Activated gamma-delta T cell treated with Interleukin-2 at 50 U/mL for 16 hours (primary cell): ENCODE data around the gene MLEC.
"Not testable (repeated sequence)": the region's sequence is repeated elsewhere in the genome, so short reads cannot be mapped to it uniquely, and the experiment has no call there.

Experiments used
- DNase-seq: peaks from one replicate; pipeline ENCODE4 v3.0.0-alpha.2; 2020

MLEC gene

GRCh38 chr12:120722784-120723183 lies 35.8 kb downstream of the MLEC start:
- DNase-seq = no peak

DNA sequence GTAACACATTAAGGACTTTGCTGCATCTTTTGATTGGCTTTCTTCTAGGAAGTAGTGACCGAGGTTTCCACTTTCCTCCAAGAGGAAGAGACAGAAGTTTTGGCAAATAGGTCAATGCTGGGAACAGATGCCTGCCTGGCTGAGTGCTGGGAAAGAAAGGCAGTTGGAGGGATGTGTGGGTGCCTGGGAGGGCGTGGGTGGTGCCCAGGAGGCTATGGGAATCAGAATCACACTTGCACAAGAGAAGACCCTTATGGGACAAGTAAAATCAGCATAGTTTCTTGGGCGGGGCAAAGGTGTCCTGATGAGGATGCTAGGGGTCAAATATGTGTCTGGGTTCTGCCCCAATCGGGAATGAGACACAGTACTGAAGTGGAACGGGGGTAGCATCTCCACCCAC lies 37.8 kb downstream of the MLEC start:
- DNase-seq = no peak

DNA sequence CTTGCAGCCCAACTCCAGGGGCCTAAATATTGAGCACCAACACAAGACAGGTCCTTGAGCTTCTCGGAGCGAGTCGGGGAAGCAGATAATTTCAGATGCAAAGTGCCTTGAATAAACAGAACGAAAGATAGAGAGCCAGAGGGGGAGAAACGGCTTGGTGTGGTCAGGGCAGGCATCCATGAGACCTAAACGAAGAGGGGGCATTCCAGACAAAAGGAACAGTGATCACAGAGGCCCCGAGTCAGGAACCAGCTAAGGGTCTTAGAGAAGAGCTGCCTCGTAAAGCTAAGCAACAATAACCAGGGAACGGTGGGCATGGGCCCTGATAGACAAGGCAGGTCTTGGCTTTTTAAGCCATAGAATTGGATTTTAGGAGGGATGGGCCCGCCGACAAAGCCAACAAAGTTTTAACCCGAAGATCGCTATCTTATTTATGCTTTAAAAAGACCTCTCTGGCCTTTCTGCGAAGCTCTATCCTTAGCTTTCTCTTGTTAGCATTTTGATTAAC lies 38.3 kb downstream of the MLEC start:
- DNase-seq = no peak

DNA sequence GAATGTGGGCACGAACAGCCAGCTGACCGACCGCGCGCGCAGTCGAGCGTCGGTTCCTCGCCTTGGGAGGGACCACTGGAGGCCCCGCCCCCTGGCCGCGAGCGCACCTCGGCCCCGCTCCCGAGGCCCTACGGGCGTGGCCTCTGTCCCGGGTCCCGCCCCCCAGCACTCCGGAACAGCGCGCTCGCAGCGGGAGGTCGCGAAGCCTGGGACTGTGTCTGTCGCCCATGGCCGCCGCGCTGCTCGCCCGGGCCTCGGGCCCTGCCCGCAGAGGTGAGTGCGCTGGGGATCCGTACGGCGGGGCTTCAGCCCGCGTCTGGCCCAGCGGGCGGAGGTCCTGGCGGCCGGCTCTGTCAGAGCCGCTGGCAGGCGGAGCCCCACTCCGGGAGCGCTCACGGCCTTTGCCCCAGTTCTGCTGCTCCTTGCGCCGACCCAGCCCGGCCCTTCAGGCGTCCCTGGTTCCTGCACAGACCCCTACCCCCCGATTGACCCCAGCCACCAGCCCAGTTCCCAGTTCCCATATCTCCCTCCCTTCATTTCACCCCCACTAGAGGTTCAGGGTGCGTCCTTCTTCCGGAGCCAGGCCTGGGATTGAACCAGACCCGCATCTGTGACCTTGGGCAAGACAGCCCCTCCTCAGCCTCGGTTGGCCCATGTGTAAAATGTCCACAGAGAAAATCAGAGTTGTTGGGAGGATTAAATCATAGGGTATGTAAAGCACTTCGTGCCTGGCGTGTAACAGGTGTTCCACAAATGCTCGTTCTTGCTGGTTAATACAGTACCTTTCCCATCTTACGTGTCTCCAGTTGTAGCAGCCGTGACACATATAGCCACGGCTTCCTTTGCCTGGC lies 38.9 kb downstream of the MLEC start, which contains the start of gene ACADS:
Gene ACADS (plus strand): TSS at position 168 of the 851 bp plus-strand sequence. CDS start 60 bp downstream, at position 228.
- DNase-seq = peak; percentile 89

DNA sequence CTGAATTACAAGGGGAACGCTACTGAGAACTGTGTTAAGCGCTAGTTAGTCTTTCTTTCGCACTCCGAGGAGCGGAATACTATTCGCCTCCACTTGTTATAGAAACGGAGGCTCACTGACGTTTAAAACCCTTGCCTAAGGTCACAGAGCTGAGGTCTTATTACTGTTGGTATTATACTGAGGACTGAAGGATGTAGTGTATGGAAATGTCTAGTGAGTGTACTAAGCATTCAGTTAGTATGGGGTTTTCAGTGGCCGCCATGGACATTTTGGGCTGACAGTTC lies 39.5 kb downstream of the MLEC start:
- no peak for DNase-seq

- no peak for DNase-seq
Observed at GRCh38 chr12:120726961-120727360, 40.0 kb downstream of the MLEC start.

DNA sequence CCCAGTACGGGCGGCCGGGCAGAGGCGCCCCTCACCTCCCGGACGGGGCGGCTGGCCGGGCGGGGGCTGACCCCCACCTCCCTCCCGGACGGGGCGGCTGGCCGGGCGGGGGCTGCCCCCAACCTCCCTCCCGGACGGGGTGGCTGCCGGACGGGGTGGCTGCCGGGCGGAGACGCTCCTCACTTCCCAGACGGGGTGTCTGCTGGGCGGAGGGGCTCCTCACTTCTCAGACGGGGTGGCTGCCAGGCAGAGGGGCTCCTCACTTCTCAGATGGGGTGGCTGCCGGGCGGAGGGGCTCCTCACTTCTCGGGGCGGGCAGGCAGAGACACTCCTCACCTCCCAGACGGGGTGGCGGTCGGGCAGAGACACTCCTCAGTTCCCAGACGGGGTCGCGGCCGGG lies 45.2 kb downstream of the MLEC start:
- not testable (repeated sequence) for DNase-seq

DNA sequence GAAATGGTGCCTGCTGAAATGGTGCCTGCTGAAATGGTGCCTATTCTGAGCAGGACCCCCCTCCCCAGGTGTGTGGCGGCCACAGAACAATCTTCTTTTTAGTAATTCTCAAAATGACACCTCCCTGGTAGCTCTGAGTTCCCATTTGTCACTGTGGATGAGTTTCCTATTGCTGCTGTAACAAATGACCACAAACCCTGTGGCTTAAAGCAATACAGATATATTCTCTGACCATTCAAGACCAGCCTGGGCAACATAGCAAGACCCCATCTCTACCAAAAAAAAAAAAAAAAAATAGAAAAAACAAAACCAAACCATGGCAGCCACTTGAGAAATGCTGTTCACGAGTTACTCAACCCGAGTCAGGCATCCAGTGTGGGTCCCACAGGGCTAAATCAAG lies 46.6 kb downstream of the MLEC start:
- DNase-seq = no peak

DNA sequence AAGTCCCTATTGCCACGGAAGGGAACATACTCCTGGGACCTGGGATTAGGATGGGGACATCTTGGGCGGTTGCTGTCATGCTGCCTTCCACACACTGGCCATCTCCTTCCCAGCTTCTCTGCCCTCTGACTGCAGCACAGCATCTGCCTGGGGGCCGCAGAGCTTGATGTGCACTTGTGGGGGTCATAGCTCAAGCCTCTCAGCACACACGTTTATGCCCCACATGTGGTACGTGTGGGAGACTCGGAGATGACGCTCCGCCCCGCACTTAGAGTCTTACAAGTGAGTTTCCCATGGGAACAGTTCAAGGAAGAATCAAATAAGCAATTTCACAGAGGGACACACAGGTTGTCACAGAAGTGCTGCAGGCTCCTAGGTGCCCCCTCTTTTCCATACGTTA lies 47.3 kb downstream of the MLEC start:
- no peak for DNase-seq

DNA sequence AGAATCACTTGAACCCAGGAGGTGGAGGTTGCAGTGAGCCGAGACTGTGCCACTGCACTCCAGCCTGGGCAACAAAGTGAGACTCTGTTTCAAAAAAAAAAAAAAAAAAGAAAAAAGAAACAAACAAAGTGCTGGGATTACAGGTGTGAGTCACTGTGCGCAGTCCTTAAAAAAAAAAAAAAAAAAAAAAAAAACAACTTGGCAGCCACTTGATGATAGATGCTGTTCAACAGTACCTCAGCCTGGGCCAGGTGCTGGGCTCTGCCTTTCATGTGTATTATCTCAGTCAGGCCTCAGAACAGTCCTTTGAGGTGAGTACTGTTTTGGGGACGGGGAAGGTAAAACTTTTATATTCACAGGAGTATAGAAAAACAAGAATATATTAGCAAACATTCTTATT lies 48.2 kb downstream of the MLEC start:
- no peak for DNase-seq

- no peak for DNase-seq
Observed at GRCh38 chr12:120736404-120737331, 49.7 kb downstream of the MLEC start.

GRCh38 chr12:120737557-120738251 lies 50.8 kb downstream of the MLEC start:
- DNase-seq = no peak

DNA sequence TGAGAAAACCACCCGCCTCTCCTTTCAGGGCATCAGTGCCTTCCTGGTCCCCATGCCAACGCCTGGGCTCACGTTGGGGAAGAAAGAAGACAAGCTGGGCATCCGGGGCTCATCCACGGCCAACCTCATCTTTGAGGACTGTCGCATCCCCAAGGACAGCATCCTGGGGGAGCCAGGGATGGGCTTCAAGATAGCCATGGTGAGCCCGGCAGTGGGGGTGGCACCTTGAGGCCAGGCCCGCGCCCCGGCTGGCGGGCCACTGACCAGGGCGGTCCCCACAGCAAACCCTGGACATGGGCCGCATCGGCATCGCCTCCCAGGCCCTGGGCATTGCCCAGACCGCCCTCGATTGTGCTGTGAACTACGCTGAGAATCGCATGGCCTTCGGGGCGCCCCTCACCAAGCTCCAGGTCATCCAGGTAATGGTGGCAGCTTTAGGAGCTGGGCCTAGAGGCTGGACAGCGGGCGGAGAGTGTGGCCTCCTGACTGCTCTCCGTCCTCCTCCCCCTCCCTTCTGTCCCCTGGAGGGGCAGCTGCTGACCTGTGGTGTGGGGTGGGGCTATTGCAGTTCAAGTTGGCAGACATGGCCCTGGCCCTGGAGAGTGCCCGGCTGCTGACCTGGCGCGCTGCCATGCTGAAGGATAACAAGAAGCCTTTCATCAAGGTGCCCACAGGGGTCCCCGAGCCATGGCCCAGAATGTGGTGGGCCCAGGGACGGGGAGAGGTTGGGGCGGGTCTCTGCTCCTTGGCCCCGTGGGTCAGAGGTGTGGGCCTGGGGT lies 51.5 kb downstream of the MLEC start:
- no peak for DNase-seq

- DNase-seq = no peak
Observed at GRCh38 chr12:120739031-120739762, 52.2 kb downstream of the MLEC start.

DNA sequence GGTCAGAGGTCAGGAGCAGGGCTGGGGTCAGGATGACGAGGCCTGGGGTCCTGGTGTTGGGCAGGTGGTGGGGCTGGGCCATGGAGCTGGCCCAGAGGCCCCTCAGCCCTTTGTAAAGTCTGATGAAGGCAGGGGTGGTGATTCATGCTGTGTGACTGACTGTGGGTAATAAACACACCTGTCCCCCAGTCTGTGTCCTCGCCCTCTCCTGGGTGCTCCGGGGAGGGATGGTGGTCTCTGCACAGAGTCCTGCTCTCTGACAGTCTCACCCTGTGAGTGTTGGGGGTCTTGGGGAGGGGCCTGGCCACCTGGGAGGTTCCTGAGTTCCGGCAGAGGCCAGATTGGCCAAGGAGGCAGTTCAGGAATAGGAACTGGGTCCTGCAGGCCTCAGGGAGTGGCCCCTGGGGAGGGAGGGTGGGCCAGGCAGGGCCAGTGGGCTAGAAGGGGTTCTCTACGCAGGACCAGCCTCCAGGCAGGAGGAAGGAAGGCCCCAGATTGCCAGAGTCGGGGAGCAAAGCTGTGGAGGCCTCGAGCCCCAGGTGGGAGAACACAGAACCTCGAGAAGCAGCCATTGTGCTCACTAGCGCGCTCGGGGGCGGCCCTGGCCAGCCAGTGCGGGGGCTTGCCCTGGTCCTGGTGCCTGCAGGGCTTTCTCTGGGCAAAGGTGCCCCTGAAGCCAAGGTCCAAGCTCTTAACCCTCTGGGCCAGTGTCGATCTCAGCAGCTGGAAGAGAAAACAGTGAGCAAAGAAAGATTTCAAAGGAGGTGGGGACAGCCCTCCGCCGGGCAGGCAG lies 53.1 kb downstream of the MLEC start:
- DNase-seq = no peak

GRCh38 chr12:120740871-120741270 lies 53.9 kb downstream of the MLEC start:
- no peak for DNase-seq

DNA sequence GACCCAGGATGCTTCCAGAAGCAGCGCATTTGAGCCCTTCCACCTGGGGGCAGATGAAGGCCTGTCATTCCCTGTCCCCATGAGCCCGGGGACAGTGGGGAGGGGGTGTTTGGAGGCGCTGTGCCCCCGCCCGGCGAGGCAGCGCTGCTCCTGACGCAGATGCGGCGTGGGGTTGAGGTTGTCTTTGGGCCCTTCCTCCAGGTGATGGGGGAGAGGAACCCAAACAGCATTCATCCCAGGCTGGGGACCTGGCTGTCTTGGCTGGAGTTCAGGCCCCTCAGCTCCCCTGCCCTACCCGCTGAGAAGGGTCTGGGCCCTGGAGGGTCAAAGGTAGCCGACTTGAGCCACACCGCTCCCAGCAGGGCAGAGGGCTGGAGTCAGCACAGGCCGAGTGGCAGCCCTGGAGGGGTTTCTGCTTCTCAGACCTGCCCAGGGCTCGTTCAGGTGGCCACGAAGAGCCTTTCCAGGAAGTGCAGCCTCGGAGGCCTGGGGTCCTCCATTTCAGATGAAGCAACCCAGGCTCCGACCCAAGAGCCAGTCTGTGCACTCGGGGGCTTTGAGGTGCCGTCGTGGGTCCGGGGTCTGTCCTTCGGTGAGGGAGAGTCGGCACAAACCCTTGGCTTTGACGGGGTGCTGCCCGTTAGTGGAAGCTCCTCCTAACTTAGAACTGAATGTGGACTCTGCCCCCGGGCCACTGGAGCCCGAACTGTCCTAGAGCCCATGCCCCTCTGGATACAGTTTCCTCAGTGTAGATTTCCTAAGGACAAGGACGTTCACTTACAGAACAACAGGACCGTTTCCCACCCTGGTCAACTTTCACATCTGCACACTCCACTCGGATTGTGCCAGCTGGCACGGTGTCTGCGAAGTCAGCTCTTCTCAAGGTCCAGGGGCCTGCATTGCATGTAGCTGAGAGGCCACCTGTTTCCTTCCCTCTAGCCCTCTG lies 54.8 kb downstream of the MLEC start:
- DNase-seq = no peak

DNA sequence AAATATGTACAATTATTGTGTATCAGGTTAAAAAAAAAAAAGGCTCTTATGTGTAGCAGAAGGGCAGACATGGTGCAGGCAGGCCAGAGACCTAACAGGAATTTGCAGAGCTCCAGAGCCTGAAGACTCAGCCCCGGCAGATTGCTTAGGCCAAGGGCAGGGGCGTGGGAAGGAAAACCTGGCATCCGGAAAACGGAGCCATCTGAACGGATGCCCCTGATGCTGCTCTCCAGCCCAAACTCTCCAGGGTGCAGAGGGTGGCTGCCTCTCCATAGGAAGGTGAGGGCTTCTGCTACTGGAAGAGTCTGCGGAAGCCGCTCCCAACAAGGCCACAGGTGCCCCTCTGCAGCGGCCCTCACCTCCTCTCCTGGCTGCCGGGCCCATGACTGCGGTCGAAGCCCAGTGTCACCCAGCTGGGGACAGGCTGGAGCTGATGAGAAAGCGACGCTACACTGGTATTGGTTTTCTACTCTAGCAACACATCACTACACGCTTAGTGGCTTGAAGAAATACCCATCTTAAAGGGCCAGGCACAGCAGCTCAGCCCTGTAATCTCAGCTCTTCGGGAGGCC lies 58.1 kb downstream of the MLEC start:
- no peak for DNase-seq

DNA sequence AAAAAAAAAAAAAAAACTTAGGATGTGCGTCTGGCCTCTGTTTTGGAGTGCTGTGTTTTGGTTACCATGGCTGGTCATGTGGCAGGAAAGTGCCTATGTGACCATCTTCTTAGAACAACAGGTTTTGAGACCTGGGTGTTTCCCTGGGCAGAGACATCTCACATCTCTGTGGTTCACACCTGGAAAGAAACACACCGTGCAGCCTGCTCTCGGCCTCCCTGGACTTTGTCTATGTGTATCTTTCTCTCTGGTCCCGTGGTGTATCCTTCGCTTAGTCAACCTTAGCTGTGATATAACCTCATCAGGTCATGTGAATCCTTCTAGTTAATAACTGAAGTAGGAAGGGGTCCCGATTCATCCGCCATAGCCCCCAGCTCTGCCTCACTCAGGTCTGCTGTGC lies 61.3 kb downstream of the MLEC start:
- DNase-seq = no peak
